ENCODE measurements around the gene BUB1B.
"Not testable (repeated sequence)": the region's sequence is repeated elsewhere in the genome, so short reads cannot be mapped to it uniquely, and the experiment has no call there.

Gene BUB1B

DNA sequence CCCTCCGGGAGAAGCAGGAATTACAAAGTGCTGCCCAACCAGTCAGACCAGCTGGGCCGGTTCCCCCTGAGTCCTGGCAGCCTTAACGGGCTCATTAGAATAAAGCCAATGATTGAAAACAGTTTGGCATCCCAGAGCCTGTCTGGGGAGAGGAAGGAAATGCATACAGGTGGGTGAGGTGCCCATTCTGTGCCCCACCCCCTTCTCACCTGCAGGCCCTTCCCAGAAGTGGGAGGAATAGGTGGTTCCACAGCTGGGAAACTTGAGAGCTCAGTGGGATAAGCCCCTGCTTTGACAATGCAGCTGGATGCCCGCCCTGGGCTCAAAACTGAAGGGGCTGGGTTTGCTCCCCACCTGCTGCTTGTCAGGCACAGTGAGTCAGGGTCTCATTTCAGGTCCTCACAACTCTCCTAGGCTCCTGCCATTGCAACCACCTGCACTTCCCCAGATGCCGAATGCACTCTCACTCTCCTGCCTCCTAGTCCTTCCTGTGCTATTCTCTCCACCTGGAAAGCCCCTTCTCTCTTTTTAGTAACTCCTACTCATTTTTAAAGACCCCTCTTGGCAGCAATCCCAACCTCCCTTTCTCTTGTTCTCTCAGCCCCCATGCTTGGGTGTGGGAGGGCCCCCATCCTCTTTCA lies 5.5 kb upstream of the BUB1B start:
- no peaks in the 10 kb centered on the region for H3K27me3 ChIP-seq (ENCODE audit: control insufficient read depth in 1 of 2, insufficient read depth in 2 of 2, low read length in 2 of 2)
- no peak overlapping the region for H3K9ac ChIP-seq (ENCODE audit: low read length in 2 of 2)
- no peaks in the 10 kb centered on the region for H3K9me3 ChIP-seq (ENCODE audit: control insufficient read depth in 2 of 2, low read length in 2 of 2)
- no peaks in the 10 kb centered on the region for H3K4me1 ChIP-seq (ENCODE audit: control insufficient read depth, insufficient read depth, low read length)
- no peak overlapping the region for H3K4me3 ChIP-seq (ENCODE audit: low read length in 2 of 2)
- H3K27ac ChIP-seq (ENCODE audit: low read length): no peak overlapping the region
- H3K36me3 ChIP-seq (ENCODE audit: control insufficient read depth in 2 of 2, insufficient read depth in 2 of 2, low read length in 2 of 2): no peaks in the 10 kb centered on the region

DNA sequence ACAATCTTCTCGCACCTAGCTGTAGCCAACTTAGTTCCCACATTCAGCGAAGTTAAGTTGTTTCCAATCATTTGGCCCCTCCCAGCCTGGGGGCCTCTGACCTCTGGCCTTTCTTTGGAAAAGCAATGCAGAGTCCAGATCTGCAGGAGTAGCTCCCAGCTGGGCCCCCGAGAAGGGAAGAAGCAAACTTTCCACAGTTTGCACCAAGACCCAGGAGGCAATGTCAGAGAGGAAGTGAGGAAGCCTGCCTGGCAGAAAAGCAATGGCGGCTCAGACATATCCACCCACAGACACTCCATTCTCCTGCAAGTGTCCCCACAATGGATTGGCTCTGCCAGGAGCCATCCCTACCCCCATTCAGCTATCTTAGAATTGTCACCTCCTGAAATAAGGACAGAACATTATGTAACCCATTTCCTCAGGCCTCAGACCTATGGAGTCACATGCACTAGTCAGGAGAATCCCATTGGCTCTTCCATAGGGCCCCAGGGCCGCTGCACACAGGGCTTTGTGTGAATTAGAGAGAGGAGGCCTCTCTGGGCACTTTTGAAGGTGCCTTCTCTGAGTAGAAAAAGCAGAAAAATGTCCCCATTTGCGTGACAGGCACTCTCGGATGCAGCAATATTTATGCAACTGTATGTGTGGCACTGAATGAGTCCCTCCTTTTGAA lies 3.0 kb upstream of the BUB1B start:
- Histone ChIP-seq H3K9me3 (ENCODE audit: control insufficient read depth in 2 of 2, low read length in 2 of 2) (no peaks in the 10 kb centered on the region), H3K9ac (ENCODE audit: low read length in 2 of 2) (no peak overlapping the region), H3K4me3 (ENCODE audit: low read length in 2 of 2) (no peak overlapping the region), H3K27me3 (ENCODE audit: control insufficient read depth in 1 of 2, insufficient read depth in 2 of 2, low read length in 2 of 2) (no peaks in the 10 kb centered on the region), H3K27ac (ENCODE audit: low read length) (no peak overlapping the region), H3K4me1 (ENCODE audit: control insufficient read depth, insufficient read depth, low read length) (peaks cover 6% of the 10 kb centered on the region), H3K36me3 (ENCODE audit: control insufficient read depth in 2 of 2, insufficient read depth in 2 of 2, low read length in 2 of 2) (no peaks in the 10 kb centered on the region)

DNA sequence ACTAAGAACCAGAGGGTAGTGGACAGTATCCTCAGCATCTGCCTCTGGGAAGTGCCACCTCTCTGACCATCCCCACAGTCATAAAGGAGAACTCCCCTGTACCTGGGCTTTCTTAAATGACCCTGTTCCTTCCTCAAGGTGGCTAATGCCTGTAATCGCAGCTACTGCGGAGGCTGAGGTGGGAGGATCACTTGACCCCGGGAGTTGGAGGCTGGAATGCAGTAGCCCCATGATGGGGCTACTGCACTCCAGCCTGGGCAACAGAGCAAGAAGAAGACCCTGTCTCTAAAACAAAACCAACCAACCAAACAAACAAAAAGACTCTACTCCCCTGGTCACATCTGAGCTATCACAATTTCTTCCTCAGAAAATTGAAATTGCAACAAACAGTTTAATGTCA lies 848 bp upstream of the BUB1B start:
- Histone ChIP-seq H3K4me1 (ENCODE audit: control insufficient read depth, insufficient read depth, low read length) (peaks cover 6% of the 10 kb centered on the region), H3K27ac (ENCODE audit: low read length) (no peak overlapping the region), H3K9ac (ENCODE audit: low read length in 2 of 2) (no peak overlapping the region), H3K9me3 (ENCODE audit: control insufficient read depth in 2 of 2, low read length in 2 of 2) (no peaks in the 10 kb centered on the region), H3K27me3 (ENCODE audit: control insufficient read depth in 1 of 2, insufficient read depth in 2 of 2, low read length in 2 of 2) (no peaks in the 10 kb centered on the region), H3K36me3 (ENCODE audit: control insufficient read depth in 2 of 2, insufficient read depth in 2 of 2, low read length in 2 of 2) (no peaks in the 10 kb centered on the region), H3K4me3 (ENCODE audit: low read length in 2 of 2) (no peak overlapping the region)

DNA sequence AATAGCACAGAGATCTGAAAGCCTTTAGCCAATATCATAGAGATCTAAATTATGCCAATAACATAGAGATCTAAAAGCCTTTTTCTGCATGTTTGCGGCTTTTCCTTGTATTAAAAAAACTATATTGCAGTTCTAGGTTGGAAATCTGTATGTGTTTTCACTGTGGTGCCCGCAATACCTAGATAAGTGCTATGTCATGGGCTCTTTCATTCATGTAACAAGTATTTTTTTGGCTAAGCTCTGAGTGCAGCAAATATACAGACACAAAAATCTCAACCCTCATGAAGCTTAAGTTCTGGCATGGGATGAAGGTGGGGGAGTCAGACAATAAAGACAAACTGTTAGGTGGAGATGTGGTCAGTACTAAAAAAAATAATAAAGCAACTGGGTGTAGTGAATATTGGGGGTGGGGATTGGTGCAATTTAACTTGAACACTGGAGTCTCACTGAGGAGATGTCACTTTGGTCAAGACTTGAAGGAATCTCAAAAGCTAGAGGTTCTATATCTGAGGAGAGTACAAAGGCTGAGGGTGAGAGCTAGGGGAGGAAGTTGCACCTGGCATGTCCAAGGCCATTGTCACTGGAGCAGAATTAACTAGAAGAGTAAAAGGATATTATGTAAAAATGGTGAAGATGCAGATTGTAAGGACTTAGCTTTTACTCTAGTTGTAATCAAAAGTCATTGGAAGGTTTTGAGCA lies 973 bp downstream of the BUB1B start:
- no peaks in the 10 kb centered on the region for H3K9me3 ChIP-seq (ENCODE audit: control insufficient read depth in 2 of 2, low read length in 2 of 2)
- no peak overlapping the region for H3K27ac ChIP-seq (ENCODE audit: low read length)
- no peak overlapping the region for H3K4me3 ChIP-seq (ENCODE audit: low read length in 2 of 2)
- no peak overlapping the region for H3K9ac ChIP-seq (ENCODE audit: low read length in 2 of 2)
- no peaks in the 10 kb centered on the region for H3K27me3 ChIP-seq (ENCODE audit: control insufficient read depth in 1 of 2, insufficient read depth in 2 of 2, low read length in 2 of 2)
- peaks cover 6% of the 10 kb centered on the region for H3K4me1 ChIP-seq (ENCODE audit: control insufficient read depth, insufficient read depth, low read length)
- no peaks in the 10 kb centered on the region for H3K36me3 ChIP-seq (ENCODE audit: control insufficient read depth in 2 of 2, insufficient read depth in 2 of 2, low read length in 2 of 2)

DNA sequence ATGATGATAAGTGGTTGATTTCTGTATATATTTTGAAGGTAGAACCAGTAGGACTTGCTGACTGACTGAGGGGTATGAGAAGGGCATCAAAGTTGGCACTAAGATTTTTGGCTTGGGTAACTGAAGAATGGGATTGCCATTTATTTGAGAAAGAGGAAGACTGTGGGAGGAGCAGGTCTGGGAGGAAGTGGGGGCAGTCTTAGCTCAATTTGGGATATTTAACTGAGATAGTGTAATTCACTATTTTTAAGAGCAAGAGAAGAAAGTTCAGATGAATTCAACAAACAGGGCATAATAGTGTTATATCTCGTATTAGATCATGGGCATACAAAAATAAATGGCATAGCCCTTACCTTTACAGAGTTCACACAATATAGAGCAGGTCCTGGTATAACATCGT lies 1.7 kb downstream of the BUB1B start:
- Histone ChIP-seq H3K9ac (ENCODE audit: low read length in 2 of 2) (no peak overlapping the region), H3K36me3 (ENCODE audit: control insufficient read depth in 2 of 2, insufficient read depth in 2 of 2, low read length in 2 of 2) (no peaks in the 10 kb centered on the region), H3K27ac (ENCODE audit: low read length) (no peak overlapping the region), H3K4me3 (ENCODE audit: low read length in 2 of 2) (no peak overlapping the region), H3K9me3 (ENCODE audit: control insufficient read depth in 2 of 2, low read length in 2 of 2) (no peaks in the 10 kb centered on the region), H3K4me1 (ENCODE audit: control insufficient read depth, insufficient read depth, low read length) (peaks cover 6% of the 10 kb centered on the region), H3K27me3 (ENCODE audit: control insufficient read depth in 1 of 2, insufficient read depth in 2 of 2, low read length in 2 of 2) (no peaks in the 10 kb centered on the region)

DNA sequence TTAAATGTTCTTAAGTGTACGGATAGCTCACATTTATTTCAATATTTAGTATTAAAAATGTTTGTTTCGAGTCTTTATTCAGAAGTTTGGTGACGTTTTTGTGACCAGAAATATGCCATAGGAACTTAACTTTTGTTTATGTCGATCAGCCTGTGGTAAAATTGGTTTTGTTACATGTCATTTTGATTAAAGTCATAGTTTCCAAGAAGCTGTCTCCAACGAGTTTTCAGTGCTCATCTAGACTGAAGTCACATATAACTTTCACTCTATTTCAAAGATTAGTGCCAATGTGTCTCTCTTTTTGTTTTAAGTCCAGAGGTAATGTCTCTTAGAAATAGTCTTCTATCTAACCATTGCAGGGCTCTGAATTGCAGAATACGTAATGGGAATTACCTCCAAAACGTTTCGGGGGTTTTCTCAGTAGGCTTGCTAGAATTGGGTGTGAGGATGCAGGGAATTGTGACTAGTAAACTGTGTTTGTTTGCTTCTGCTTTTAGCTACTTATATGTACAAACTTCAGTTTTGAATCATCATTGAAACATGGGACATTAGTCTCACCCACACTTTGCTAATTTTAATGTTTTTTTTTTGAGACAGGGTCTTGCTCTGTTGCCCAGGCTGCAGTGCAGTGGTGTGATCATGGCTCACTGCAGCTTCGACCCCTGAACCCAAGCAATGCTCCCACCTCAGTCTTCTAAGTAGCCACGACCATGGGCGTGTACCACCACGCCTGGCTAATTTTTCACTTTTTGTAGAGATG lies 3.0 kb downstream of the BUB1B start:
- no peaks in the 10 kb centered on the region for H3K27me3 ChIP-seq (ENCODE audit: control insufficient read depth in 1 of 2, insufficient read depth in 2 of 2, low read length in 2 of 2)
- H3K9ac ChIP-seq (ENCODE audit: low read length in 2 of 2): no peak overlapping the region
- no peak overlapping the region for H3K27ac ChIP-seq (ENCODE audit: low read length)
- peaks cover 6% of the 10 kb centered on the region for H3K4me1 ChIP-seq (ENCODE audit: control insufficient read depth, insufficient read depth, low read length)
- H3K36me3 ChIP-seq (ENCODE audit: control insufficient read depth in 2 of 2, insufficient read depth in 2 of 2, low read length in 2 of 2): no peaks in the 10 kb centered on the region
- H3K4me3 ChIP-seq (ENCODE audit: low read length in 2 of 2): no peak overlapping the region
- no peaks in the 10 kb centered on the region for H3K9me3 ChIP-seq (ENCODE audit: control insufficient read depth in 2 of 2, low read length in 2 of 2)

DNA sequence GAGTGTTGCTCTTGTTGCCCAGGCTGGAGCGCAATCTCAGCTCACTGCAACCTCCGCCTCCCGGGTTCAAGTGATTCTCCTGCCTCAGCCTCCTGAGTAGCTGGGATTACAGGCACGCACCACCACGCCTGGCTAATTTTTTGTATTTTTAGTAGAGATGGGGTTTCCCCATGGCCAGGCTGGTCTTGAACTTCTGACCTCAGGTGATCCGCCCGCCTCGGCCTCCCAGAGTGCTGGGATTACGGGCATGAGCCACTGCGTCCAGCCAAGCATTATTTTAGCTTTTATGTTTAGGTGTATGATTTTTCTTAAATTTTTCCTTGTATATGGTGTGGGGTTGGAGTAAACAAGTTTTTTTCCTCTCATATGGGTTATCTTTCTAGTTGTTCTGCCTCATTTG lies 6.5 kb downstream of the BUB1B start:
- H3K9ac ChIP-seq (ENCODE audit: low read length in 2 of 2); H3K4me1 ChIP-seq (ENCODE audit: control insufficient read depth, insufficient read depth, low read length); H3K27ac ChIP-seq (ENCODE audit: low read length); H3K4me3 ChIP-seq (ENCODE audit: low read length in 2 of 2); H3K36me3 ChIP-seq (ENCODE audit: control insufficient read depth in 2 of 2, insufficient read depth in 2 of 2, low read length in 2 of 2); H3K27me3 ChIP-seq (ENCODE audit: control insufficient read depth in 1 of 2, insufficient read depth in 2 of 2, low read length in 2 of 2); H3K9me3 ChIP-seq (ENCODE audit: control insufficient read depth in 2 of 2, low read length in 2 of 2): not testable (repeated sequence)

DNA sequence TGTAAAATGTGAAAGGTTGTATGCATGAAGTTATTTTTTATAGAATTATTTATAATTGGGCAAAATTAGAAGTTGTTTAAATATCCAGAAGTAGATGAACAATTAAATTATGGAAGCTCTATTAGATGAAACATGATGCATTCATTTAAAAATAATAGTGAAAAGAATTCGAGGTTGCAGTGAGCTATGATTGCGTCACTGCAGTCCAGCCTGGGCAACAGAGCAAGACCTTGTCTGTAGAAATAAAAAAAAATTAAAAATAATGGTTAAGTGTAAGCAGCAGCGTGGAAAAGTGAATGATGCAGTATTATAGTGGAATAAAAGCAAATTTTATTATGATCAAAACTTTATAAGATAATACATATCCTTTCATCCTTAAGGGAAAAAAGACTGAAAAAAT lies 14.3 kb downstream of the BUB1B start:
- H3K4me3 ChIP-seq (ENCODE audit: low read length in 2 of 2): no peak overlapping the region
- no peaks in the 10 kb centered on the region for H3K4me1 ChIP-seq (ENCODE audit: control insufficient read depth, insufficient read depth, low read length)
- H3K36me3 ChIP-seq (ENCODE audit: control insufficient read depth in 2 of 2, insufficient read depth in 2 of 2, low read length in 2 of 2): no peaks in the 10 kb centered on the region
- H3K9me3 ChIP-seq (ENCODE audit: control insufficient read depth in 2 of 2, low read length in 2 of 2): no peaks in the 10 kb centered on the region
- H3K27ac ChIP-seq (ENCODE audit: low read length): no peak overlapping the region
- H3K27me3 ChIP-seq (ENCODE audit: control insufficient read depth in 1 of 2, insufficient read depth in 2 of 2, low read length in 2 of 2): no peaks in the 10 kb centered on the region
- H3K9ac ChIP-seq (ENCODE audit: low read length in 2 of 2): no peak overlapping the region

DNA sequence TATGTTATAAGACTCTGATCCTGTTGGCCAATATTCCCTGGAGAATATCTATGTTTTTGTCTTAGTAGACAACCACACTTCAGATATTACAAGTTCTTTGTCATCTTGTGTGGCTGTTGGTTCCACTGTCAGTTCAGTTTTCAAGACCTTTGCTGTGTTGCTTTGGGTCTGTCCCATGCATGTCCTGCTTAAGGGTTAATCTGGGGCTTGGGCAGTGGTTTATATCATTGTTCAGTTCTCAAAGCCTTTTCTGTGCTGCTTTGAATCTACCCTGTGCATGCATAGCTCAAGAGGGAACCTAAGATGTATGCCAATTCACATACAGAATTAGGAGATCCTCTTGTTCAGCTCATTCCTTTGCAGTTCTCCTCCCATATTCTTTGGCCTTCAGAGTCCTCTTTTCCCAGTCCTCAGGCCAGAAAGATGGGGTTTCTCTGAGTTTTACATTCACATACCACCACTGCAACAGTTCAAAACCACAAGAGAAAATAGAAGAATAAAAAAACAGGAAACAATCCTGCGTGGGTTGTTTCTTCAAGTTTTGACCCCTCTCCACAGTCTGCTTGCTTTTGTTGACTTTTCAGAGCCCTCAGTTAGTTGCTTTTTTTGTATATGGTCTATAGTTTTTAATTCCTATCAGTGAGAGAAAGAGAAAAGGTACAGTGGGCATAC lies 21.6 kb downstream of the BUB1B start:
- H3K4me1 ChIP-seq (ENCODE audit: control insufficient read depth, insufficient read depth, low read length): no peaks in the 10 kb centered on the region
- H3K36me3 ChIP-seq (ENCODE audit: control insufficient read depth in 2 of 2, insufficient read depth in 2 of 2, low read length in 2 of 2): no peaks in the 10 kb centered on the region
- H3K4me3 ChIP-seq (ENCODE audit: low read length in 2 of 2): no peak overlapping the region
- H3K9me3 ChIP-seq (ENCODE audit: control insufficient read depth in 2 of 2, low read length in 2 of 2): no peaks in the 10 kb centered on the region
- no peaks in the 10 kb centered on the region for H3K27me3 ChIP-seq (ENCODE audit: control insufficient read depth in 1 of 2, insufficient read depth in 2 of 2, low read length in 2 of 2)
- H3K27ac ChIP-seq (ENCODE audit: low read length): no peak overlapping the region
- H3K9ac ChIP-seq (ENCODE audit: low read length in 2 of 2): no peak overlapping the region

DNA sequence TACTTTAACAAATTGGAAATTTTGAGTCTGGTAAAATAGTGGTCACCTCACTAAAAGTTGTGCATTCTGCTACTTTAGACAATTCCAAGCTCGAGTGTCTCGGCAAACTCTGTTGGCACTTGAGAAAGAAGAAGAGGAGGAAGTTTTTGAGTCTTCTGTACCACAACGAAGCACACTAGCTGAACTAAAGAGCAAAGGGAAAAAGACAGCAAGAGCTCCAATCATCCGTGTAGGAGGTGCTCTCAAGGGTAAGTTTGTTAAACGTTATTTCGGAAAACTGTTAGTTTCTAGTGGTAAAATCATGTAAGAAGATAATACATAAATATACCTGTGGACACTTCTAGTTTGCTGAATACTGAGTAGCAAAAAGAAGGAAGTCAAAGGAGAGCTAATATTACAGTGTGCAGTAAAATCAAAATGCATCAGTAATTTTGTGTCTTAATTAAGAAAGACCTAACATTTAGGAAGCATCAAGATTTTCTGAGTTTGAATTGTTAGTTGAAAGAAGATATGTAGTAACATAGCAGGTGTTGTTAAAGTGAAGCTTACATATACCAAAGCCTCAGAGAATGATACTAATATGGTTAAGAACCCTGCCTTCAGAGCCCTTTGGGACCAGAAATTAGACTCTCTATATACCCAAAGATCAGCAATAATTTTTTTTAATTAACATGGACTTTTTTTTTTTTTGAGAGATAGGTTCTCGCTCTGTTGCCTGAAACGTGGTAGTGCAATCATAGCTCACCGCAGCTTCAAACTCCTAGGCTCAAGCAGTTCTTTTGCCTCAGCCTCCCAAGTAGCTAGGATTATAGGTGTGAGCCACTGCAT lies 23.0 kb downstream of the BUB1B start:
- Histone ChIP-seq H3K36me3 (ENCODE audit: control insufficient read depth in 2 of 2, insufficient read depth in 2 of 2, low read length in 2 of 2) (no peaks in the 10 kb centered on the region), H3K9ac (ENCODE audit: low read length in 2 of 2) (no peak overlapping the region), H3K4me3 (ENCODE audit: low read length in 2 of 2) (no peak overlapping the region), H3K4me1 (ENCODE audit: control insufficient read depth, insufficient read depth, low read length) (no peaks in the 10 kb centered on the region), H3K27me3 (ENCODE audit: control insufficient read depth in 1 of 2, insufficient read depth in 2 of 2, low read length in 2 of 2) (no peaks in the 10 kb centered on the region), H3K27ac (ENCODE audit: low read length) (no peak overlapping the region), H3K9me3 (ENCODE audit: control insufficient read depth in 2 of 2, low read length in 2 of 2) (no peaks in the 10 kb centered on the region)
